Ascending aorta (tissue), 2 donors: ENCODE results near the gene MAOA. TPM values are rescaled to one million over a fixed set of nuclear protein-coding genes. Genes with fewer than 3 reads are reported as not detected.

Experiments used
- DNase-seq, 2 donors: peaks; one replicate each; pipeline ENCODE4 v3.0.0-alpha.2; 2019; ENCODE audit warnings: low spot score in 2 of 2
- H3K27ac ChIP-seq, 2 donors: fragments of 200-600 bp; sonication (generic); one replicate each; pipeline ENCODE4 v1.5.1; 2016 to 2017; ENCODE audit warnings: mild to moderate bottlenecking in 1 of 2
- H3K27me3 ChIP-seq: fragments of 200-600 bp; sonication (generic); one replicate; pipeline ENCODE4 v1.5.1; 2017
- H3K36me3 ChIP-seq, 2 donors: fragments of 200-600 bp; sonication (generic); one replicate each; pipeline ENCODE4 v1.5.1; 2016
- H3K4me1 ChIP-seq, 2 donors: fragments of 200-600 bp; sonication (generic); one replicate each; pipeline ENCODE4 v1.5.1; 2016 to 2017; ENCODE audit warnings: mild to moderate bottlenecking in 1 of 2
- H3K4me3 ChIP-seq, 2 donors: fragments of 200-600 bp; sonication (generic); one replicate each; pipeline ENCODE4 v1.5.1; 2016 to 2017; ENCODE audit warnings: mild to moderate bottlenecking in 1 of 2
- H3K9me3 ChIP-seq, 2 donors: fragments of 200-600 bp; sonication (generic); one replicate each; pipeline ENCODE4 v1.5.1; 2016
- intact Hi-C: fragments of 100-400 bp; cut with DNase I; formaldehyde crosslinking; loops from one replicate; pipeline ENCODE4 v1.15.1; 2023
- total RNA-seq: library from RNA; depleted of rRNA; stranded (reverse); fragments of >200 nt; gene quantifications from one replicate; pipeline ENCODE4 v1.1.0, GENCODE V29; 2016
- TF ChIP-seq, protein P1 (sequence below), 3 experiments: fragments of 200-600 bp in 2 of 3; fragments of 450-650 bp in 1 of 3; sonication (generic) in 2 of 3; IDR thresholded peaks; one replicate each; pipeline ENCODE4 v1.5.1; 2016 to 2019; ENCODE audit warnings: antibody characterized with exemption in 3 of 3, mild to moderate bottlenecking in 1 of 3, moderate library complexity in 1 of 3

The MAOA gene
- total RNA-seq, 1 donor from 2014 or later = 93.6 TPM

GRCh38 chrX:43641691-43642090 lies 14.4 kb upstream of the MAOA start:
- peaks cover 0 to 7% of the 10 kb centered on the region in 2 donors for H3K4me1 ChIP-seq
- H3K9me3 ChIP-seq = no peaks in the 10 kb centered on the region

GRCh38 chrX:43643201-43643600 lies 12.9 kb upstream of the MAOA start:
- Histone ChIP-seq H3K36me3 (no peaks in the 10 kb centered on the region), H3K4me1 (peaks cover 0 to 7% of the 10 kb centered on the region in 2 donors), H3K27ac (no peak overlapping the region), H3K4me3 (no peak overlapping the region), H3K27me3 (no peaks in the 10 kb centered on the region), H3K9me3 (no peaks in the 10 kb centered on the region)
- DNase-seq = no peak
- intact Hi-C loops = no loop called here
- TF ChIP-seq, protein P1, sequence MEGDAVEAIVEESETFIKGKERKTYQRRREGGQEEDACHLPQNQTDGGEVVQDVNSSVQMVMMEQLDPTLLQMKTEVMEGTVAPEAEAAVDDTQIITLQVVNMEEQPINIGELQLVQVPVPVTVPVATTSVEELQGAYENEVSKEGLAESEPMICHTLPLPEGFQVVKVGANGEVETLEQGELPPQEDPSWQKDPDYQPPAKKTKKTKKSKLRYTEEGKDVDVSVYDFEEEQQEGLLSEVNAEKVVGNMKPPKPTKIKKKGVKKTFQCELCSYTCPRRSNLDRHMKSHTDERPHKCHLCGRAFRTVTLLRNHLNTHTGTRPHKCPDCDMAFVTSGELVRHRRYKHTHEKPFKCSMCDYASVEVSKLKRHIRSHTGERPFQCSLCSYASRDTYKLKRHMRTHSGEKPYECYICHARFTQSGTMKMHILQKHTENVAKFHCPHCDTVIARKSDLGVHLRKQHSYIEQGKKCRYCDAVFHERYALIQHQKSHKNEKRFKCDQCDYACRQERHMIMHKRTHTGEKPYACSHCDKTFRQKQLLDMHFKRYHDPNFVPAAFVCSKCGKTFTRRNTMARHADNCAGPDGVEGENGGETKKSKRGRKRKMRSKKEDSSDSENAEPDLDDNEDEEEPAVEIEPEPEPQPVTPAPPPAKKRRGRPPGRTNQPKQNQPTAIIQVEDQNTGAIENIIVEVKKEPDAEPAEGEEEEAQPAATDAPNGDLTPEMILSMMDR (IDR thresholded peaks at IDR 0.05) = no peak

More at GRCh38 chrX:43641691-43642090, 14.4 kb upstream of the MAOA start:
- intact Hi-C loops = no loop called here
- Histone ChIP-seq H3K36me3 (no peaks in the 10 kb centered on the region), H3K27ac (no peak overlapping the region), H3K27me3 (no peaks in the 10 kb centered on the region), H3K4me3 (no peak overlapping the region)
- no peak for DNase-seq
- TF ChIP-seq, protein P1 (IDR thresholded peaks at IDR 0.05) = no peak

DNA sequence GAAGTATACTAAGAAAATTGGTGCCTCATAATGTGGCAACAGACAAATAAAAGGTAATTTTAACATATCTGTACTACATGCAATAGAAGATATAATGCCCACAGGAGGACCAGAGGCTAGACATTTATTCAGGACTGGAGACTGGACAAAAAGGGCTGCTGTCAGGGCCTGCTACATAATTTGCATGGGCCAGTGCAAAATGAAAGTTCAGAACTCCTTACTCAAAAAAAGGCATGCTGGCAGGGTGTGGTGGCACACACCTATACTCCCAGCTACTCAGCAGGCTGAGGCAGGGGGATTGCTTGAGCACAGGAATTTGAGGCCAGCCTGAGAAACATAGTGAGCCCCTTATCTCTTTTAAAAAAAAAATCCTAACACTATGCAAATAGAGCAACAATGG lies 12.4 kb upstream of the MAOA start:
- Histone ChIP-seq H3K4me1 (peaks cover 0 to 7% of the 10 kb centered on the region in 2 donors), H3K27ac (no peak overlapping the region), H3K4me3 (no peak overlapping the region), H3K36me3 (no peaks in the 10 kb centered on the region), H3K27me3 (no peaks in the 10 kb centered on the region), H3K9me3 (no peaks in the 10 kb centered on the region)
- DNase-seq = no peak
- intact Hi-C loops = no loop called here
- TF ChIP-seq, protein P1 (IDR thresholded peaks at IDR 0.05) = no peak

GRCh38 chrX:43644124-43644701 lies 11.9 kb upstream of the MAOA start:
- H3K4me3 ChIP-seq = no peak overlapping the region
- no peaks in the 10 kb centered on the region for H3K36me3 ChIP-seq
- H3K4me1 ChIP-seq = peaks cover 0 to 7% of the 10 kb centered on the region in 2 donors
- TF ChIP-seq, protein P1 (IDR thresholded peaks at IDR 0.05) = no peak
- H3K27me3 ChIP-seq = no peaks in the 10 kb centered on the region
- no peak for DNase-seq
- H3K27ac ChIP-seq = no peak overlapping the region
- intact Hi-C loops = no loop called here
- H3K9me3 ChIP-seq = no peaks in the 10 kb centered on the region

DNA sequence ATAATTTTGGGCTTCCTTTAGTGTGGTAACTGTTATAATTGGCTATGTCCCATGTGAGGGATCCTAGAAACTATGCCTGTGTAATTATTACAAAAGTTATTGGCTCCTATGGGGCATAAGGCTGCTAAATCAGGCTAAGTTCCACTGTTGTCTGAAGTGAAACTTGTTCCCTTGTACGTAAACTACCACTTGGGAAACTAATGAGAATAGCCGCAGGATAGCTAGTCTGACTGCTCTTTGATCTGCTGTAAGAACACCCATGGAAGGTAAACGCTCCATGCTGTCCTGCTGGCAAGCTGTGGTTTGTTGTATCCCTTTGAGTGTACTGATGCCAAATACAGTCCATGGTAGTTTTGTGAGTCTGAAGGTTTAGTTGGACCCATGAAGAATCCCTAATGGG lies 9.3 kb upstream of the MAOA start:
- no peak overlapping the region for H3K4me3 ChIP-seq
- TF ChIP-seq, protein P1 (IDR thresholded peaks at IDR 0.05) = no peak
- no peak overlapping the region for H3K27ac ChIP-seq
- H3K4me1 ChIP-seq = peaks cover 0 to 7% of the 10 kb centered on the region in 2 donors
- H3K36me3 ChIP-seq = no peaks in the 10 kb centered on the region
- no peak for DNase-seq
- intact Hi-C loops = no loop called here
- no peaks in the 10 kb centered on the region for H3K9me3 ChIP-seq
- H3K27me3 ChIP-seq = no peaks in the 10 kb centered on the region
